Activated CD4-positive, alpha-beta T cell treated with anti-CD3 and anti-CD28 coated beads for 48 hours (primary cell): ENCODE data around the gene RNFT1.

Experiments
- DNase-seq: peaks from one replicate; pipeline ENCODE4 v3.0.0-alpha.2; 2020

Gene RNFT1

GRCh38 chr17:59916446-59916845, 48.1 kb downstream of the RNFT1 start:
- DNase-seq: no peak

GRCh38 chr17:59914274-59914854, 50.2 kb downstream of the RNFT1 start:
- no peak for DNase-seq

GRCh38 chr17:59907467-59907866, 57.1 kb downstream of the RNFT1 start:
- DNase-seq: no peak

- no peak for DNase-seq
These were observed 61.1 kb downstream of the RNFT1 start for GRCh38 chr17:59903455-59903854.
